GM04504 (cell line): ENCODE data around the gene PTGES3.
"Not testable (repeated sequence)": the region's sequence is repeated elsewhere in the genome, so short reads cannot be mapped to it uniquely, and the experiment has no call there.

ENCODE experiments used
- DNase-seq: peaks from one replicate; pipeline ENCODE4 v3.0.0-alpha.2; 2012; ENCODE audit warnings: low read depth

Gene PTGES3

GRCh38 chr12:56709759-56710376 lies 21.8 kb upstream of the PTGES3 start:
- no peak for DNase-seq

GRCh38 chr12:56704522-56704921 lies 16.4 kb upstream of the PTGES3 start:
- not testable (repeated sequence) for DNase-seq

- DNase-seq = no peak
Measured at GRCh38 chr12:56699020-56699661, 11.1 kb upstream of the PTGES3 start.

- DNase-seq = no peak
Measured at GRCh38 chr12:56695327-56696101, 7.4 kb upstream of the PTGES3 start.

DNA sequence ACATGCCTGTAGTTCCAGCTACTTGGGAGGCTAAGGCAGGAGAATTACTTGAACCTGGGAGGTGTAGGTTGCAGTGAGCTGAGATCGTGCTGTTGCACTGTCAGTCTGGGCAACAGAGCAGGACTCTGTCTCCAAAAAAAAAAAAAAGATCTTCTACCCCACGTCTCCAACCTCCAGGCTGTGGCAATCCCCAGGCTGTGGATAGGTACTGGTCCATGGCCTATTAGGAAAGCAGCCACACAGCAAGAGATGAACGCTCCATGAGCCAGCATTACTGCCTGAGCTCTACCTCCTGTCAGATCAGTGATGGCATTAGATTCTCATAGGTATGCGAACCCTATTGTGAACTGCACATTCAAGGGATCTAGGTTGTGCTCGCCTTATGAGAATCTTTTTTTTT lies 6.1 kb upstream of the PTGES3 start:
- DNase-seq = no peak

GRCh38 chr12:56688846-56689109 lies 694 bp upstream of the PTGES3 start:
- DNase-seq = no peak

GRCh38 chr12:56687223-56688128 lies 608 bp downstream of the PTGES3 start:
- DNase-seq = no peak

DNA sequence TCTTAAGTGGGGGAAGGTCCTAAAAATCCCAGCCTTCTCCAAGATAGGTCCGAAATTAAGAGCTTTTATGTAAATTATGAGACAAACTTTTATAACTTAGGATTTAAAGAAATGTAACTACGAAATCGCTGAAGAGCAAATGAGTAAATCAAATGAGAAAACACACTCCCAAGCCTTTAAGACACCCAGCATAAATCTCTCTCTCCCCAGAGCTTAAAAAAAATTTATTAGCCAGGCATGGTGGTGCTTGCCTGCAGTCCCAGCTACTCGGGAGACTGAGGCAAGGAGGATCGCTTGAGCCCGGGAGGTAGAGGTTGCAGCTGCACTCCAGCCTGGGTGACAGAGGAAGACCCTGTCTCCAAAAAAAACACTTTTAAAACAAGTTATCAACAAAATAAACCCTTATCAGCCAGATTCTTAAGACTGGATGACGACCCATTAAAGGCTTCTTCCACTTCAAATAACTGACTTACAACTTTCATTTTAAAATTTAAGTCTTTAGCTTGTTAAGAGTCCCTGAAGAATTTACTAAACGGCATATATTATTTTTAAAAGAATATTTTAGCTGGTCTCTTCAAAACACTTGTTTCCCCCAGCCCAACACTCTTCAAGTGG lies 3.2 kb downstream of the PTGES3 start:
- DNase-seq = no peak

DNA sequence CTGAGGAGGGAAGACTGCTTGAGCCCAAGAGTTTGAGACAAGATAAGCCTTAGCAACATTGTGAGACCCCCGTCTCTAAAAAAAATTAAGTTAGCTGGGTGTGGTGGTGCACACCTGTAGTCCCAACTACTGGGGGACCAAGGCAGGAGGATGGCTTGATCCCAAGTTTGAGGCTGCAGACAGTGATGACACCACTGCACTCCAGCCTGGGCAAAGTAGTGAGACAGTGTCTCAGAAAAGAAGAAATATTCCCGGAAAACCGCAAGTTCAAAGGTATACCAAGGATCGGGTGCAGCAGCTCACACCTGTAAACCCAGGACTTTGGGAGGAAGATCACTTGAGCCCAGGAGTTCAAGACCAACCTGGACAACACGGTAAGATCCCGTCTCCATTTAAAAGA lies 5.8 kb downstream of the PTGES3 start:
- no peak for DNase-seq

DNA sequence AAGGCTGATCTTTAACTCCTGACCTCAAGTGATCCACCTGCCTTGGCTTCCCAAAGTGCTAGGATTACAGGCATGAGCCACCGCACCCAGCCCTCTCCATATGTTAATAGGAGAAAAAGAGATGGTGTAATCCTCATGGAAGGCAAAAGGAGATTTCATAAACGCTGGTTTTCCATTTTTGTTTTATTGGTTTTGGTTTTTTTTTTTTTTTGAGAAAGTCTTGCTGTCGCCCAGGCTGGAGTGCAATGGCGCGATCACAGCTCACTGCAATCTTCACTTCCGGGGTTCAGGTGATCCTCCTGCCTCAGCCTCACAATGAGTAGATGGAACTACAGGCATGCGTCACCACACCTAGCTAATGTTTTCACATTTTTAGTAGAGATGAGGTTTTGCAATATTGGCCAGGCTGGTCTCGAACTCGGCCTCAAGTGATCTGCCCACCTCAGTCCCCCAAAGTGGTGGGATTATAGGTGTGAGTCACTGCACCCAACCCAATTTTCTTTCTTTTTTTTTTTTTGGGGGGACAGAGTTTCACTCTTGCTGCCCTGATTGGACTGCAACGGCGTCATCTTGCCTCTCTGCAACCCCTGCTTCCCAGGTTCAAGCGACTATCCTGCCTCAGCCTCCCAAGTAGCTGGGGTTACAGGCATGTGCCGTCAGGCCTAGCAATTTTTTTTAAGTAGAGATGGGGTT lies 8.1 kb downstream of the PTGES3 start:
- DNase-seq = no peak

DNA sequence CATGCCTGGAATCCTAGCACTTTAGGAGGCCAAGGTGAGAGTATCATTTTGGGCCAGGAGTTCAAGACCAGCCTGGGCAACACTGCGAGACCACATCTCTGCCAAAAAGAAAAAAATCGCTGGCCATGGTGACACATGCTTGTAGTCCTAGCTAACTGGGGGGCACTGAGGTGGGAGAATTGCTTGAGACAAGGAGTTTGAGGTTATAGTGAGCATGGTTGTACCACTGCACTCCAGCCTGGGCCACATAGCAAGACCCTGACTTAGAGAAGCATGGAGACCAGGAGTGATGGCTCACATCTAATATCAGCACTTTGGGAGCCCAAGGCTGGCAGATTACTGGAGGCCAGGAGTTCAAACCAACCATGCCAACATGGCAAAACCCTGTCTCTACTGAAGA lies 9.2 kb downstream of the PTGES3 start:
- no peak for DNase-seq

- no peak for DNase-seq
Measured at GRCh38 chr12:56677680-56678079, 10.4 kb downstream of the PTGES3 start.

DNA sequence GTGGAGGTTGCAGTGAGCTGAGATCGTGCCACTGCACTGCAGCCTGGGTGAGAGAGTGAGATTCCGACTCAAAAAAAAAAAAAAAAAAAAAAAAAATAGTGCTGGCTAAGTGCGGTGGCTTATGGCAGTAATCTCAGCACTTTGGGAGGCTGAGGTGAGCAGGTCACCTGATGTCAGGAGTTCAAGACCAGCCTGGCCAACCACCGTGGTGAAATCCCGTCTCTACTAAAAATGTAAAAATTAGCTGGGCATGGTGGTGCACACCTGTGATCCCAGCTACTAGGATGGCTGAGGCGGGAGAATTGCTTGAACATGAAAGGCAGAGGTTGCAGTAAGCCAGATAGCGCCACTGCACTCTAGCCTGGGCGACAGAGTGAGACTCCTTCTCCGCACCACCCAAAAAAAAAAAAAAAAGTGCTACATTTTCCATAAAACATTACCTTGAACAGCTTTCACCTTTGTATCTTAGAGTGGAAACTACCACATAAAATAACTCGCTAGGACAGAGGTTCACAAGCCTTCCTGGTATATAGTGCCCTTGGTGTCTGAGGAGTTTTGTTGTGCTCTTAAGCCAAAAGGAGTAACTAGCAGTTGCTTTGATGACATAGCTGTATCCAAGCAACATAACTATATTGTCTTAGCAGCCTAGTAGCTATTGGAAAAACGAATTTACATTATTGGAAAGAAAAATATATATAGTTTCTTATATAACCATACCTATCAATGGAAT lies 11.1 kb downstream of the PTGES3 start:
- no peak for DNase-seq

DNA sequence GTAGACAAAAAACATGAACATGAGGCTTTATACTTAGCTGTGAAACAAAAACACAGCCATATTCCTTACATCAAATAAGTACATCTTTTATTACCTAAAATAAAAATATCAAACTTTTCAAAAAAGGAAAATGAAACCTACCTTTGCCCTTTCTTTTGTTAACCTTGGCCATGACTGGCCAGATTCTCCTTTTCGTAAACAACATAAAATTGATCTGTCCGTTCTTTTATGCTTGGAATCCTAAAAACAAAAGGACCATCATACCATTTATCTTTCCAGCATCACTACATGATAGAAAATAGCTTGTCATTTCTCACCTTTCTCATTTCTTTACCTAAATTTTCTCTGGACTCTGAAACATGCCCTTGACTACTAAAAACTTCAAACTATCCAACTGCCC lies 16.5 kb downstream of the PTGES3 start:
- no peak for DNase-seq

DNA sequence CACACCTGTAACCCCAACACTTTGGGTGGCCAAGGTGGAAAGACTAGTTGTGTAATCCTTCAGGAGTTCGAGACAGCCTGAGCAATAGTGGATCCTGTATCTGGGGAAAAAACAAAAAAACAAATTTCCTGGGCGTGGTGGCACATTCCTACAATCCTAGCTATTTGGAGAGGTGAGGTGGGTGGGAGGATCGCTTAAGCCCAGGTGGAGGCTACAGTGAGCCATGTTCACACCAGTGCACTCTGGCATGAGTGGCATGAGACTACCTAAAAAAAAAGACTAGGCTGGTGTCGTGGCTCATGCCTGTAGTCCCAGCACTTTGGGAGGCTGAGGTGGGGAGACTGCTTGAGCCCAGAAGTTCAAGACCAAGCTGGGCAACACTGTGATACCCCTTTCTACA lies 17.2 kb downstream of the PTGES3 start:
- DNase-seq = no peak

GRCh38 chr12:56668197-56668457 lies 20.0 kb downstream of the PTGES3 start:
- DNase-seq = no peak

- DNase-seq = no peak
Measured at GRCh38 chr12:56661979-56662638, 26.0 kb downstream of the PTGES3 start.

GRCh38 chr12:56661560-56661959 lies 26.5 kb downstream of the PTGES3 start:
- DNase-seq = no peak

DNA sequence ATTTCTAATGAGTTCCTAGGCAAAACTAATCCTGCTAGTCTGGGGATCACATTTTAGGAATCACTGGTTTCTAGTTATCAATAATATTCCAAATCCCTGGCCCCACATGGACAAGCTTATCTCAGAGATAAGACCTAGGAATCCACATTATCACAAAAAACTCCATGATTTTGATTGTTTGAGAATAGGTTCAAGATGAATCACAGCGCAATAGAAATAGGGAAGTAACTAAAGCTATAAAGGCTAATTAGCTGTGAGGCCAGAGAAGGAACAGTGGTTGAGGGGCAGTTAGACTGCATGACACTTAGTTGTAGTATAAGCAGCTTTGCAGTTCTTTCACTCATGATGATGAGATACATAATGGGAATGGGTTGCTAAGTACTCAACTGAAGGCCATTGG lies 29.2 kb downstream of the PTGES3 start:
- DNase-seq = no peak
